GM18502 (cell line): ENCODE measurements around the gene GET4.

Source experiments
- ATAC-seq: cut with Tn5 transposase; IDR thresholded peaks from one replicate; pipeline ENCODE4 v1.9.1; 2021; ENCODE audit warnings: mild to moderate bottlenecking; ENCODE audit not compliant: unreplicated experiment, poor library complexity

The GET4 gene

DNA sequence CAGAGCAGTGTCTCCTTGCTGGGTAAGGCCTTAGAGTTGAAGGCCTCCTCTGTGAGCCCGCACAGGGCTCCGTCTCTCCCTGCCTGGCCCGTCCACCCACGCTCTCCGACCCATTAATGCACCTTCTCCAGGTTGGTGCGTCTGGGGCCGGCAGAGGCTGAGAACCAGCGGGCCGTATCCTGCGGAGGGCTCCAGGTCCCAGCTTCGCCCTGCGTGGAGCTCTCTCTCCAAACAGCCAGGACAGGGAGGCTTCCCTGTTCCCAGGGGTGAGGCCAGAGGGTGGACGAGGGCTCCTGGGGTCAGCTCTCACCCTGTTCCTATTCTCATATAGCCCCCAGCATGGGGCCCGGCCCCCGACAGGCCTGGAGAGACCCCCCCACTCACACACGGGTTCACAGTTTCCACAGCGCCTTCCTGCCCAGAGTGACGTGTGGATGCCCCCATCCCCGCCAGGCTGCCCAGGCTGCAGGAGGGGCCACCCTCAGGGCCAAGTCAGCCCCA, 34.6 kb downstream of the GET4 start:
- ATAC-seq = no peak

DNA sequence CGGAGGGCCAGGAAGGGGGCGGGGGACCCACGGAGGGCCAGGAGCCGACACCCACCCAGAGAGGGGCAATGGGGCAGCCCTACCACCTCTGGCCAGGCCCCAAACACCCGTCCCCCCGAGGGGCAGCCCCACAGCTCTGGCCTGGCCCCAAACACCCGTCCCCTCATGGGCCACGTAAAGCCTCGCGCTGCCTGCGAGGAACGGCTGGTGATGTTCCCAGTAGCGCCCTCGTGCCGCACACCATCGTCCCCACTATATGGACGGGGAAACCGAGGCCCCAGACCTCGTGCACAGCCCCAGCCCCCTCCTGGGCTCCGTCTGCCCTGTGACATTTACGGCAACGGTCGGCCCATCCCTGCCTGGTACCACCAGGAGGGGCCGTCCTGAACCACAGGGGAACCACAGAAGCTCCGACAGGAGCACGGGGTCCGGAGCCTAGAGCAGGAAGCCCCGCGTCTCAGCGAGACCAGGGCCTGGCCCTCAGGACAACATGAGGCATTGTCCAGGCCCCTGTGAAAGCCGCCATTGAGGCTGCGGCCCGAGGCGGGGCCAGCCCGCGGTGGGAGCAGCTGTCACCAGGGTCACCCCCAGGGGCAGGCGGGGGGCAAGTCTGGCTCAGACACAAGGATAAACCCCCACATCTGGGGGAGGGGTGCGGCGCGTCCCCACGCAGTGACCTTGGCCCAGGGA, 35.6 kb downstream of the GET4 start:
- ATAC-seq = no peak

DNA sequence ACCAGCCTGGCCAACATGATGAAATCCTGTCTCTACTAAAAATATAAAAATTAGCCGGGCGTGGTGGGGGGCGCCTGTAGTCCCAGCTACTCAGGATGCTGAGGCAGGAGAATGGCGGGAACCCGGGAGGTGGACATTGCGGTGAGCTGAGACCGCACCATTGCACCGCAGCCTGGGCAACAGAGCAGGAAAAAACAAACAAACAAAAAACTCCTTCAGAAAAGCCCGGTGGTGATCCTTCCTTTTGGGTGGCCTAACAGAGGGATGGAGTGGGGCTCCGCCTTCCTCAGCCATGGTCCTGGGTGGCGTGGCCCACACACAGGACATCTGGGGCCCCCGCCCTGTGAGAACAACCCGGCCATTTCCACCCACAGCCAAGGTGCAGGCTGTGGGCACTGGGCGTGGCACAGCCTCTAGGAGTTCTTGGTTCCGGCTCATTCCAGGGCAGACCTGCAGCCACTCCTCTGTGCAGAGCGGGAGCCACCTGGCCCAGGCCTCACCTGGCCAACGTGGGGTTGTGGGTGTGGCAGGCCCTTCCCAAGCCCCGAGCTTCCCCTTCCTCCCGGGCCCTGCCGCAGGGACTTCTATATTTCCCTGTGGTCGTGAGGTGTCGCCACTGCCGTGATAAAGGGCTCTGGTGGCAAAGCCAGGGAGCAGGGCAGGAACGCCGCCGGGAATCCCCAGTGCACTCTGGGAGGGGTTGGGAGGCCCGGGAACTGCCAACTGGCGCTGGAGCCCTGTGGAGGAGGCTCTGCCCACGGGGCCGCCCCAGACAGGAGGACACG, 37.6 kb downstream of the GET4 start:
- ATAC-seq = no peak

DNA sequence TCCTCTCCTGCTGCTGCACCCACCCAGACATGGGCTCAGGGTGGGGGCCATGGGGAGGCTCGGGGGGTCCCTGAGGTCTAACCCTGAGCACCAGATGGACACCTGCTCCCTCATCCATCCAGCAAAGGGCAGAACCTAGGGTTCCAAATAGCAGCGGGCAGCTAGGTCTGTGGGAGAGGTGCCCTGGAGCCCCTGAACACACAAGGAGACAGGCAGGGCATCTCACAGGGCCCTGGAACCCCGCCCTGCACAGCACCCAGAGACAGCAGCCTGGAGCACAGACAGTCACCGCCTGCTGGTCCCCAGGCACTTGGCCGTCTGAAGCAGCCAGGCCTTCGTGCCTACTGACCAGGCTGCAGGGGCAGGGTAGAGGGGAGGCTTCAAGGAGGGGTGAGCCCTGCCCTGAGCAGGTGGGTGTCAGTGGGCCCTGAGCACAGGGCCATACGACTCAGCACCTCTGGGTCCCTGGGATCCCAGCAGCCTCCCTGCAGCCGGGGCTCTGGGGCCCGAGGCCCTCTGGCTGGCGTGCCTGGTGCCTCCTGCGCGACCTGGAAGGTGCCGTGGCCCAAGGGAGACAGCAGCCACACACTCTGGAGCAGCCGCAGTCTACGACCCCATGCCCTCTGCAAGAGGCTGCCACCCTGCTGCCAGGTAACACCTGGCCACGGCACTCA, 38.3 kb downstream of the GET4 start:
- no peak for ATAC-seq

DNA sequence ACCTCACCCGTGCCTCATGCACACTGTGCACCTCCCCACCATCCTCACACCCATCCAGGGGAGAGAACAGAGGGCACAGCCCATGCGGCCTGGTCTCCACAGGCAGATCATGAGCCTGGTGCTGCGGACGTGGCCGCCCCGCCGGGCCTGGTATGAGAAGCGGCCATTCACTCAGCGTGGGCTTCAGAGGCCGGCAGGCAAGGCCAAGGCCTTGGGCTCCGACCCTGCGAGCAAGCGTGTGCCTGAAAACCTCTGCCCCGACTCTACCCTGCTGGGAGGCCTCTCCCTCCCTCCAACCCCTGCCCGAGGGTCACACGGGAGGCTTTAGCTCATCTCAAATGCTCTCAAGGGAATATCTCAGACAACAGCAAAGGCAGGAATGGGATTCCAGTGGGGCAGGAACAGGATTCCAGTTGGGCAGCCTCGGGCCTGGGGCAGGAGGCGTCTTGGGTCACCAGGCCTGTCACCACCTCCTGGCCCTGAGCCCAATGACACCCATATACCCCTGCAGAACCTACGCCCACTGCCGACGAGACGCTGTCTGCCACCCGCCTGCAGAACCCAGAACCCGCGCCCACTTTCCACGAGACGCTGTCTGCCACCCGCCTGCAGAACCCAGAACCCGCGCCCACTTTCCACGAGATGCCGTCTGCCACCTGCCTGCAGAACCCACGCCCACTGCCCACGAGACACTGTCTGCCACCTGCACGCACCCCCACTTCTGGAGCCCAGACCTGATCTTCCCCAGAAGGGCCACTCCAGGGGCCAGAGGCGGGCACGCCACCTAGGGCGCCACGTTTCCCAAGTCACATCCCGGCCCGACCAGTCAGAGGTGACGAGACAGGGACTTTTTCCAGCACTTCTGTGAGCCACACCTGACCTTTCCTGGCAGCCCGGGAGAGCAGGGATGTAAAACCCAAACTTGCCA, 39.2 kb downstream of the GET4 start:
- no peak for ATAC-seq

DNA sequence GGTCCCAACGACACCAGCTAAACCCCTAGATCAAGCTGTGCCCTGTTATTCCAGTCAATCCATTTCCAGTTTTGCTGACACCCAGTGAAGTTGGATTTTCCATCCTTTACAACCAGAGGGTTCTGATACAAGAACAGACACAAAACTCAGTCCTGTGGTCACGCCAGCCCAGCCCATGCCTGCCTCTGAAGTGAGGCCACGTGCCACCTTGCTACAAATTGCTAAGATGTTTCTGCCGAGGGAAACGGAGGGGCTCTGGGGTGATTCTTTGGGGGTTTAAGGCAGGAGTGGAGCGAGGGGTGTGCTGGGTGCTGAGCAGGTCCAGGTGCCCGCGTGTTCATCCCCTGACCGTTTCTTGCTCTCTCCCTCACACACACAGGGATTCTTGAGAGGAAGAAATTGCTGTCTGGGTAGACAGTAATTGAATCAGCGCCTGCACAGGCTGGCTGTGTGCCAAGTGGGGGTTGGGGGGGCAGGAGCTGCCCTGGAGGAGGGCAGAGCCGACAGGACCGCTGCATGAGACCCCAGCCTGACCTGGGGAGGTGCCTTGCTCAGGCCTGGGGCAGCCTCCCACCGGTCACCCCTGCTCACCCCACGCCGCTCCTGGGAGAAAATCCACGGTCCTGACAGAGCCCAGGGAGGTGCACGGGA, 40.1 kb downstream of the GET4 start:
- no peak for ATAC-seq

DNA sequence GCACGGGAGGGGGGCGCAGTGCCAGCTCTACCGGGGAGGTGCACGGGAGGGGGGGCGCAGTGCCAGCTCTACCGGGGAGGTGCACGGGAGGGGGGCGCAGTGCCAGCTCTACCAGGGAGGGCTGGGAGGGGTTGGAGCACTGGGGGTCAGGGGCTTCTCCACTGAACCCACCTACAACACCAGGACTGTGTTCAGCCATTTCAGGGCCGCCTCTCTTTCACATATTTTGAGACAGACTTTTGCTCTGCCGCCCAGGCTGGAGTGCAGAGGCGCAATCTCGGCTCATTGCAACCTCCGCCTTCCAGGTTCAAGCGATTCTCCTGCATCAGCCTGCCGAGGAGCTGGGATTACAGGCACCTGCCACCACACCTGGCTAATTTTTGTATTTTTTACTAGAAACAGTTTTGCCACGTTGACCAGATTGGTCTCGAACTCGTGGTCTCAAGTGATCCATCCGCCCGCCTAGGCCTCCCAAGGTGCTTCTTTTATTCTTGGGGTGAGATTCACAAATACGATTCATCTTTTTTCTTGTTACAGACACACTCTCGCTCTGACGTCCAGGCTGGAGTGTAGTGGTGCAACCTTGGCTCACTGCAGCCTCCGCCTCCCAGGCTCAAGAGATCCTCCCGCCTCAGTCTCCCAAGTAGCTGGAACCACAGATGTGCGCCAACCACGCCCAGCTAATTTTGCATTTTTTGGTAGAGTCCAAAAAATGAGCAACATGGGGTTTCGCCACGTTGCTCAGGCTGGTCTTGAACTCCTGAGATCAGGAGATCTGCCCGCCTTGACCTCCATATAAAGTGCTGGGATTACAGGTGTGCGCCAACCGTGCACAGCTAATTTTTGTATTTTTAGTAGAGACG, 41.1 kb downstream of the GET4 start:
- no peak for ATAC-seq

DNA sequence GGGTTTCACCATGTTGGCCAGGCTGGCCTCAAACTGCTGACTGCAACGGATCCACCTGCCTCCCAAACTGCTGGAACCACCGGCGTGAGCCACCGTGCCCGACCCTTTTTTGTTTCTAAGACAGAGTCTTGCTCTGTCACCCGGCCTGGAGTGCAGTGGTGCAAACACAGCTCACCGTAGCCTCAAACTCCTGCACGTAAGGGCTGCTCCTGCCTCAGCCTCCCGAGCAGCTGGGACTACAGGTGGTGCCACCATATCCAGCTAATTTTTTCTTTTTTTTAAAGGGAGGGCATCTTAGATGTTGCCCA, 41.7 kb downstream of the GET4 start:
- ATAC-seq = no peak

DNA sequence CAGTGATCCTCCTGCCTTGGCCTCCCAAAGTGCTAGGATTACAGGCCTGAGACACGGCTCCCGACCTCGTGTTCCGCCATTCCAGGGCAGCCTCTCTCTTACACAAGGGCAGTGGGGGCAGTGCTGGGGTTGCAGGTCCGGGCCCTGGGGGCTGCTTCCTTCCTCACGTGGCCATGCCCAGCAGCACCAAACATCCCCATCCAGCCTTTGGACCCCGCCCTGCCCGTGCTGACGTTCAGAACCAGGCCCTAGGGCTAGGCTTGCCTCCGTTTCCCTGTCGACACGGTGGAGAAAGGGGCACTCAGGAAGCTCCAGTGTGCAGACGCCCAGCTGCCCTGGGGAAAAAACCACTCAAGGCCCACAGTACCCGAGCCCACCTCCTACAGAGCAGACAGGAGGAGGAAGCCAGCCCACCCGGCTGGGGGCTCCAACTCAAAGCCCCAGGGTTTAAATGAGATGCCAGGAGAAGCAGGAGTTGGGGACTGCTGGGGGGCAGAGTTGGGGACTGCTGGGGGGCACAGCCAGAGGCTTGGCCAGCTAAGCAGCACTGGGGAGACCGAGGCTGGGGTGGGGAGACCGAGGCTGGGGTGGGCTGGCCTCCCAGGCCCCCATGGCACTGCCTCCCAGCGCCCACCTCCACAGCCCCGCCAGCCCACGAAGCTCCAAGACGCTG, 42.2 kb downstream of the GET4 start:
- ATAC-seq = no peak

DNA sequence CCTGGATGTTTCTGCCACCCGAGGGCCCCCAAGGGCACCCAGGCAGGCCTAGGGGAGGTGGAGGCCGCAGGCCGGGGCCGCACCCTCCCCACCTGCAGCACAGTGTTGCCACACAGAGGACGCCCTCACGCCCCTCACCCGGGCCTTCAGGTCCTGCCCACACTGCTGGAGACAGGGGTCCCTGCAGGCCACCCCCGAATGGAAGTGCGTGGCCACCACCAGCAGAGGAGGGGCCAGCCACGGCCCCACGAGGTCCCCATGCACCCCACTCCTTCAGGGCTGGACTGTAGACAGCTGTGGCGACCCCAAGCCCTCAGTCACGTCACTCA, 42.7 kb downstream of the GET4 start:
- no peak for ATAC-seq

DNA sequence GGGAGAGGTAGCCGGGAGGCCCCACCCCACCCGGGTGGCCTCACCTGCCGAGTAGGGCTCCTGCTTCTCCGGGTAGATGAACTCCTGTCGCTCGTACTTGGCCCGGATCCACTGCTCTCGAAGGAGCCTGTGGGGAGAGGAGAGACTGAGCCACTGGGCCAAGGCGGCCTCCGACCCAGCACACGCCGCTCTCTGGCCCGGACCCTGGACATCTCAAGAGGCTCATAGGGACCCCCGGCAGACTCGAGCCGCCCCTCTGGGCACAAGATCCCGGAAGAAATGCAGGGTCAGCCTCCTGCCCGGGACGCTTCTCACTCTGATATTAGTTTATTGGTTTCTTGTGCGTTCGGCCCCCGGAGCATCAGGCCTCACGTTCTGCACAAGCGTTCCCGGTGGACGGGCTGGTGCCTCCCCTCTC, 43.6 kb downstream of the GET4 start:
- ATAC-seq = no peak

DNA sequence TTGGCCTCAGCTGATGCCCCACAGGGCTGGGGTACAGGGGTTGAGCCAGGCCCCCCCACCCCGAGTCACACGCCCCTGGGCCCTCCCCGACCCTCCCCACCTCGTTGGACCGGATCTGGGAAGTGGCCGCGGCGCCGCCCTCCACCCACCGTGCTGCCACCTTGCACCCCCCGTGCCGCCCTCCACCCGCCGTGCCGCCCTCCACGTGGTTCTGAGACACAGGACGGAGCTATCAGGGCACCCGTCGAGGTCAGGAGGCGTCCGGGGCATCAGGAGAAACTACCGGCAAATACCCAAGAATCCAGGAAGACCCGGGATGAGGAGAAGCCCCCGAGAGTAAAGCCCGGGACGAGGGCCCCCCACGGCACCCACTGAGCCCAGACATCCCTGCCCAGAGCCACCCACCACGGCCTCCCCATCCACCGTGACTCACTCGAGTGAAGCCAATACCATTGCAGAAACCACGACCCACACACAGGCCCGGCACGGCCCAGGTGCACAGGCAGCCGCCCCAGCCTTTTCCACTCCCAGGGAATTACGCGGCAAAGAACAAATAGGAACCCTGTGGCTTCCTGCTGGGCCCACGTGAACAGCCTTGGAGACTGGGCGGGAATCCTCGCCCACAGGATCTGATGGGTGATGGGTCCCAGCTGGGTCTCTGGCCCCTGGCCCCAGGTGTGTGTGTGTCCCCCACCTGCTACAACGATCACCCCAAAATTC, 44.2 kb downstream of the GET4 start:
- ATAC-seq = no peak

DNA sequence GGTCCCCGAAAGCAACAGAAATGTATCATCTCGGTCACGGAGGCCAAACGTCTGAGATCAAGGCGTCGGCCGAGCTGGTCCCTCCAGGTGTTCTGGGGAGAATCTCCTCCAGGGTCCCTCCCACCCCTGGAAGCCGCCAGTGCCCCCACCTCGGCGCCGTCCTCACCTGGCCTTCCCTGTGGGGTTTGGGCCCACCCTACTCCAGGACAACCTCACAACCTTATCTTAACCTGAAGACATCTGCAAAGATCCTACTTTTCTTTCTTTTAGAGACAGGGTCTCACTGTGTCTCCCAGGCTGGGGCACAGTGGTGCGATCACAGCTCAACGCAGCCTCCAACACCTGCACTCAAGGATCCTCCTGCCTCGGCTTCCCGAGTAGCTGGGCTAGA, 44.7 kb downstream of the GET4 start:
- ATAC-seq = no peak

DNA sequence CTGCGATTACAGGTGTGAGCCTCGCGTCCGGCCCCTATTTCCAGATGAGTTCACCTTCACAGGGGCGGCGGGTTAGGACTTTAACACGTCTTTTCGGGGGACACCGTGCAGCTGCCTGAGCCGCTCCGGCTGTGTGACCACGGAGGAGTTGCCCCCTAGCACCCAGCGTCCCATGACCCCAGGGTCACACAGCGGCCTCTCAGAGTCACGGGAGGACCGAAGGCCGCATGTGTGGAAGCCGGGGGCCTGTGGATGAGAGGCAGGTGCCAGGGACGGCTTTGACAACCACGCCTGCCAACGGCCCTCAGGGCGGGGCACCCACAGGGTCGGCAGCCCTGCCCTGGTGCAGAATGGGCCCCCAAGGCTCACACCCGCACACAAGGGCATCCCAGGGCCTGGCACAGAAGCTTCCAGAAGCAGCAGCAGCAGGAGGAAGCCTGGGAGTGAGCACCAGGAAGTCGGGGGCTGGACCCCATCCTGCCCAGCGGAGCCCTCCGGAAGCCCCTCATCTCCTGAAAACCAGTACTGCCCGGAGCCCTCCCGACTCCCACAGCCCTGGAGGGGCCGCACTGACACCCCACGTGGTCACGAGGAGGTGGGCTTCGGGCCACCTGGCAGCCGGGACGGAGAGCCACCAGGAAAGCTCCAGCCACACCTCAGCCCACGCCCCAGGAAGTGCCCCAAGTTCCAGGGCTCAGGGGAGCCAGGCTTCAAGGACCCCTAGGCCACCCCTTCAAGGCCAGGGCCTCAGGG, 45.4 kb downstream of the GET4 start:
- no peak for ATAC-seq

DNA sequence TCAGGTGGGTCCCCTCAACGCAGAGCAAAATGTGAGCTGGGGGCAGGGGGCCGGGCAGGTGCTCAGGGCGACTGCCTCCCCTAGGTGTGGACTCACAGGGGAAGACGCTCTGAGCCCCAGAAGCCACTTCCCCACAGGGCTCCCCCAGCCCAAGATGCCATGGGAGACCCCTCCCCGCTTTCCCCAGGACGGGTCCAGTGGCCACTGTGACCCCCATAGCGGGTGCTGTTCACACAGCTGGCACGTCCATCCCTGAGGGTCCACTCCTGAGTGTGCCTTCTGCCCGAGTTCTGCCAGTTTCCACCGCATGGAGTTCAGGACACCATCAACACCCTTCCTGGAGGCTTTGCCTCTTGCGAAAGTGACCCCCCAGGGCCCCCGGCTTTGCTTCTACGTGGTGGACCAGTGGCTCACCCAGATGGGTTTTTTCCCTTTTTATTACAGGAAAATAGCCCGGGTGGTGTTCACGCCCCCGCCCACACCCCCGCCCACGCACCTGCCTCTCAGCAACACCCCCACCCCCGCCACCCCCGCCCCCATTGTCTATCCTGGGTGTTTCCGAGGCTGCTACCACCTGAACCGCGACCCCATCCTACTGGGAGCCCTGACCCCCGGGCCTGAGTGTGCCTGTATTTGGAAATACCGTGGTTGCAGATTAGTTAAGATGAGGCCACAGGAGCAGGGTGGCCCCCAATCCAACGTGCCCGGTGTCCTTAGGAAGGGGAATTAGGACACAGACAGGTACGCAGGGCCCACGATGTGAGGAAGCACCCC, 46.2 kb downstream of the GET4 start:
- no peak for ATAC-seq
